COR-L47 (cell line): ENCODE measurements around the gene GAS2L1.

Experiments used
- DNase-seq: peaks from one replicate; lab custom pipeline; 2025; lab: John Stamatoyannopoulos, UW

GAS2L1 gene

DNA sequence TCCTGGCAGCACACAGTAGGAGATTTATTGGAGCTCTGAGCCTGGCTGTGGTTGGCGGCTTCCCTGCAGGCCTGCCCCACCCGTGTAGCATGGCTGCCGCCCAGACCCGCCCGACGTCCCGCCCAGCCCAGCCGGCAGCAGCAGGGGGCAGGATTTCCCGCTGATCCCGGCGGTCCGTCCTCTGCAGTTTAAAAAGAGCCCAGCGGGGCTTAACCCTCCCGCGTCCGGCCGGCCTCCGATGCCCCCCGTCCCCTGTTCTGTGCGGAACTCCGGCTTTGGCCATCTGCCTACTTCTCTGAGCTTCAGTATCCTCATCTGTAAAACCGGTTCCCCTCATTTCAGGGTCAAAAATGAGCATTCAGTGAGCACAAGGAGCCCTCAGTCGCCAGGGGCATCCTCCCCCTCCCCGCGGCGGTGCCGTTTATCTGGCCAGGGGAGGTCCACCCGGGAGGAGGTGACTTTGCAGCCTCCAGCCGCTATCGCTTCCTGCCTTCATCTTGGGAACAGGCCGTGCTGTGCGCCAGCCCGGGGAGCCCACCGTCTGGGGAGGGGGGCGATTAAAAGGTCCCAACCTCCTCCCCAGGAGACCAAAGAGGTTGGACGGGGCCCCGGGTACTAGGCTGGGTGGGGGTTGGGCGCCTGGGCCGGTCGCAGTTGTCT, at the start of gene GAS2L1:
Gene GAS2L1, plus strand, starts transcription at position 476 of the 660 bp plus-strand sequence. CDS start 1,456 bp downstream, outside the sequence.
- DNase-seq: peak; percentile 68

DNA sequence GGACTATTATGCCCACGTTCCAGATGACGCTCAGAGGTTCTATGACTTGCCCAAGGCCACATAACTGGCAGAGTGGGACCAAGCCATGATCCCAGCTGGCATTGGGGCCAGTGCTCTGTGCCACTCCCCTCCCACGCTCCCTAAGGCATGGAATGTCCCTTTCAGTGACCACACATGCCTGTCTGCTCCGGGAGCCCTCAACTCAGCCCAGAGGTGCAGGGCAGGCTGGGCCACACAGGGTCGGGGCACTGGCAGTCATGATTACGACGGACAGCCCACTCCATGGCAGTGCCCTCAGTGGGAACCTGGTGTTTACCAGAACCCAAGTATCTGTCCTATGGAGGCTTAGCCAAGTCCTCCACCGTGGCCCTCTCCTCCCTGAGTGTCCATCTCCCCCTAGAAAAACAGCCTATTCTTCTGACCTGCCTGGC, 48.7 kb upstream of the GAS2L1 start:
- DNase-seq: no peak

DNA sequence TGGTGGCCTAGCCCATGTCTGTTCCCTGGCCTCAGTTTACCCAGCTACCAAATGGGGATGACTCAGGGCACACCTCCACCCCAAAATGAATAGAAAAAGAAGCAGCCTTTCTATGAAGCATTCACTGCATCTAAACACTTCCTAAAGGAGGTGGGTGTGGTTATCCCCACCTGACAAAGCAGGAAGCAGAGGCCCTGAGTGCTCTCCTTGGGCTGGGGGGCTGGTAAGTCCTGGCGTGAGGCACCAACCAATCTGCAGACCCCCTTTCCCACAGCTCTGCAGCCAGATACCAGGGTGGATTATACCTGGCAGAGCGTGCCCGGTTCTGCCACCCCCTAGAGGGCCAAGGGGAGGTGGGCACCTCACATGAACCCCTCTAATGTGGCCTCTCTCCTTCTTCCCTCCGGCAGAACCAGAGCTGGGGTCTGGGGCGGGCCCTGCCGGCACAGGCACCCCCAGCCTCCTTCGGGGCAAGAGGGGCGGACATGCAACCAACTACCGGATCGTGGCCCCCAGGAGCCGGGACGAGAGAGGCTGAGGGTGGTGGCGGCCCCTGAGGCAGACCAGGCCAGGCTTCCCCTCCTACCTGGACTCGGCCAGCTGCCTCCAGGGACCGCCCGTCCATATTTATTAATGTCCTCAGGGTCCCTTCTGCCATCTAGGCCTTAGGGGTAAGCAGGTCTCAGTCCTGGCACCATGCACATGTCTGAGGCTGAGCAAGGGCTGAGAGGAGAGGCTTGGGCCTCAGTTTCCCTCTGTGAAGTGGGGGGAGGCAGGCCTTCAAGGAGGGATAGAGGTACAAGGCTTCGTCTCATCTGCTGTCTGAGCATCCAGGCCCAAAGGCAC, 47.8 kb upstream of the GAS2L1 start:
- no peak for DNase-seq

DNA sequence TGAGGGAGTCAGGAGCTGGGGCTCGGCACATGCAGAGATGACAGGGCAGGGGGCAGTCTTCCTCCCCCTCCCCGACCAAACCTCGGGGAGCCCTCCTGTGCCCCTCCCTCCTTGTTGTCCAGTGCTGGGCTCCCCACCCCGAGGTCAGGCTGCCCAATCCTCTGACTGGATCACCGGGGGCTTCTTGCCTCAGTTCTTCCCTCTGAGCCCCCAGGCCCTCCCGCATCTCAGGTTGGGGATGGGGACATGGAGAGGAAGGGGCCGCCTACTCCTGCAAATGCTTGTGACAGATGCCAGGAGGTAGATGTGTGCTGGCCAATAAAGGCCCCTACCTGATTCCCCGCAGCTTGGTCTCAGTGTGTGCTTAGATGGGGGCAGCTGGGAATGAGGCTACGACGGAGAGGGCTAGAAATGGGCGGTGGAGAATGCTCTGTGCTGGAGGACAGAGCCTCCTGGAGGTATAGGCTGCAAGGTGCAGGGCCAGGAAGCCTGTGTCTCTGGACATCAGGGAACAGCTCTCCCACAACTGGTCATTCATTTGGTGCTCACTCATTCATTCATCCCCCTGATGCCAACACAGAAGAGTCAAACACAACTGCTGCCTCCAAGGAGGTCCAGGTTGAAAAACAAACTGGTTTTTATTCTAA, 47.1 kb upstream of the GAS2L1 start:
- no peak for DNase-seq

DNA sequence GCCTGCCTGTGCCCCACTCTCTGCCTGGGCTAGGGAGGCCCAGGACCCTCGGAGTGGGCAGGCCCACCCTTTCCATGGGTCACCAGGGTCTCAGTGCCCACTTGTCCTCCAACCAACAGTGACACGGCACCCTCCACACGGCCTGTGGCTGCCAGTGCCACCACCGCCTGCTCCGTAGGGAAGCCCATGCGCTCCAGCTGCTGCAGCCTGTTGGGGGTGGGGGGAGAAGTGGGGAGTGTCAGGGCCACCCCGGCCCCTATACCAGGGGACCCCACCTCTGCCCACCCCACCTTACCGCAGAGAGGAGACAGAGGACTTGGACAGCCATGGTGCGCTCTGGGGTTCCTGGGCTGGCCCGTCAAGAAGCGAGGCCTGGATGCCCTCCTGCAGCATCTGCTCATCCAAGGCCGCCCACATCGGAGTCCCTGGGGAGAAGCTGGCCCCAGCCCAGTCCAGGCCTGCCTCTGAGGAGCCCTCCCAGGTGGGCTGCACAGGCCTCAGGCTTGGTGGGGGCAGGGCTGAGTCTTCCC, 46.4 kb upstream of the GAS2L1 start:
- DNase-seq: no peak

DNA sequence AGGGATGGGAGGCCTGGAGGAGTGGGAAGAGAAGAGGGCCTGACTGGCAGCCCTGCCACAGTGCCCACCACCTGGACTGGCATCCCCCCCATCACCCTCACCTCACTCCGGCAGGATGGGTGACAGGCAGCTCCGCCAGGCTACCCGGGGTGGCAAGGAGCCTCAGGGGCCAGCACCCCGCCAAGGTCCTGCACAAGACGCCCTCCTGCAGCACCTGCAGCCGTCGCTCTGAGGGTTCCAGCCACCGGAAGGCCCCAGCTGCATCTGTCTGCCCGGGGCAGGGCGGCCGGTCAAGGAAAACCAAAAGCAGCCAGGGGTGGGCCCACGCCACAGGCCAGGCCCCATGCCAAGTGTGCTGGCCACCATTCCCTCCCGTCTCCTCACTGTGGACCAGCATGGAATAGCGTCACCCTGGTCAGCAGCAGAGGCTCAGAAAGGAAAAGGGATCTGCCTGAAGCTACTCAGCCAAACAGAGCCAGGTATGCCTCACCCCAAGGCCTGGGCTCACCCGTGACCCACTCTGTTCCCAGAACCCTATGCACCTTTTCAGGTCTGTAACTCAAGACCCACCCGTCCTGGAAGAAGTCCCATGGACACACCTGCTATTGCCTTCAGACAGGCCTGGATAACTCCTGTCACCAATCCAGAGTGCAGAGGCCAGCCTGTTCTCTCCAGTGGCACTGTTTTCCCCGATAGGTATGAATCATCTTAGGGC, 45.7 kb upstream of the GAS2L1 start:
- DNase-seq: no peak

DNA sequence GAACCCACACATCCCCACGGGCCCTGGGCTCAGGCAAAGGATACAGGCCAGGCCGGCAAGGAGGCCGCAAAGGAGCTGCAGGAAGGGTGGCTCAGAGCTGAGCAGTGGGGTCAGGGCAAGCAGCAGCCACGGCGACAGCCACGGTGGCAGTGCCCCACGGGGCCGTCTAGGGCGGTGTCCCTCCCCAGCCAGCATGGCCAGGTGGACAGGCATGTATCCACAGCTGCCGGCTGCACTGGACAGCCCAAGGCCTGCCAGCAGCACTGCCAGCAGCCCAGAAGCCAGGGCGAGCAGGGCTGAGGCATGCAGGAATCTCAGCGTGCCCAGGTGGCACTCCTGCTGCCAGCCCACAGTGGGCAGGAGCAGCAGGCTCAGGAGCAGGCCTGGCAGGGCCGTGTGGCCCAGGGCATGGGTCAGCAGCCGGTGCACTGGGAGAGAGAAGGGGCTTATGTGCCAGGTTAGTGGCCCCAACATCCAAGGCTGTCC, 42.6 kb upstream of the GAS2L1 start:
- DNase-seq: no peak

DNA sequence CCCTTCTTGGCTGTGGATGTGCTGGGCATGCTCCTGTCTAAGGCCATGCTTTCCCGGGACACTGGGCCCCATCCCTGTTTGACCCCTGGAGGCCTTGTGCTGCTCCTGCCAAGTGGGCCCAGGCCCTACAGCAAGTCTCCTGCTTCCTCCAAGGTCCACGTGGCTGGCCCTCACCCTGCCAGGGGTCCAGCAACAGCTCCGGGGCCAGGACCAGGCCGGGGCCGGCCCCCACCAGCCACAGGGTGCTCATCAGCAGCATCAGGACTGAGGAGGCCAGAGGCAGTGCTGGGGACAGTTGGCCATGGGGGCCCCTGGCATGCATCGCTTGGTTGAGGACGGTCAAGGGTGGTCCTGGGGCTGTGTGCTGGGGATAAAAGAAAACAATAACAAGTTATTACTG, 41.1 kb upstream of the GAS2L1 start:
- no peak for DNase-seq

DNA sequence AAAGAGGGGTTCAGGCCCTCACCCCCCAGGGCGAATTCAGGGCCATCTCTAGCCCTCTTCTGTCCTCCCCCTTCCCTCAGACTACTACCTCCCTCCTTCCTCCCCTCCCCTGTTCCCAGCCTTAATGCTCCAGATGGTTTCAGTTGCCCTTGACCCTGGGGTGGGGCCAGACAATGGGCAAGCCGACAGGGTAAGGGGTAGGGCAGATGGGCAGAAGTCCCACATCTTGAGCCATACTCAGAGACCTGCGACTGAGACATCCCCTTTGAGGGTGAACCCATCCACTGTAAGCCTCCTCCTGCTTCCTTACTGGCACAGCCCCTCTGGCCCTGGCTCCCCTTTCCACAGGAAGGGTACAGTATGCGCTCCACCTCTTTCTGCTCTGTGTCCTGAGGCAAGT, 40.5 kb upstream of the GAS2L1 start:
- DNase-seq: no peak

DNA sequence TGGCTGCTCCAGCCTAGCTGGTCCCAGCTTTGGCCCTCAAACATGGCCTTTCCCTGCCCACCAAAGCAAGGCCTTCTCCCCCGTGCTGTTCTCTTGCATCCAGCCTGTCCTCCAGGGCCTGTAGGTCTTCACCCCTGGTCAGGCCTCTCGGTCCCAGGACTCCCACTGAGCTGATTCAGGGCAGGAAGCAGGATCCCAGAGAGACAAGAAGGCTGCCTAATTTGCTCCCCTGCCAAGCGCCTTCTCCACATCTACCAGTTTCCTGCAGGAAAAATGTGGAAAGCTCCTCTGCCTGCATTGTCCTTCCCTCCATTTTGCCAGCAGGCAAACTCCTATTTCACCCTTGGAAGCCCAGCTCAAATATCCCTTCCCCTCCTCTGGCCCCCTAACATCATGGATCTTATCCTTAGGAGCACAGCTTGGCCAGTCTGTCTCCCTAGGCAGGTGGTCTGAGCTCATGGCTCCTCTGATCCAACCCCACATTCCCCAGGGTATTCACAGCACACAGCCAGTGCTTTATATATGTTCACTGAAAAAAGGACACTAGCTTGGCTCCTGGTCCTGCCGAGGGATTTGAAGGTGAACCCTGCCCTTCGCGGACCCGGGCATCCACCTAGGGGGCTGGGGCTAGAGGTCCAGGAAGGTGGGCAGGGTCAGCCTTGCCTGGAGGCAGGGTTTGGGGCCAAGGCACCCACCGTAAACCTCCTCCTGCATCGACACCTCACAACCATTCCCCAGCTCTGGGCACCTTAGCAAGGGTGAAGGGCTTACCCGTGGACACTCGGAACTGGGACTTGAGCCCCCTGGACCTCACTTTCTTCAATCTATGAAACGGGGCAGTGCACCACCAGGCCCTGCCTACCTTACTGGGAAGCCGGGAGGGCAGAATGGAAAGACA, 39.6 kb upstream of the GAS2L1 start:
- DNase-seq: no peak

DNA sequence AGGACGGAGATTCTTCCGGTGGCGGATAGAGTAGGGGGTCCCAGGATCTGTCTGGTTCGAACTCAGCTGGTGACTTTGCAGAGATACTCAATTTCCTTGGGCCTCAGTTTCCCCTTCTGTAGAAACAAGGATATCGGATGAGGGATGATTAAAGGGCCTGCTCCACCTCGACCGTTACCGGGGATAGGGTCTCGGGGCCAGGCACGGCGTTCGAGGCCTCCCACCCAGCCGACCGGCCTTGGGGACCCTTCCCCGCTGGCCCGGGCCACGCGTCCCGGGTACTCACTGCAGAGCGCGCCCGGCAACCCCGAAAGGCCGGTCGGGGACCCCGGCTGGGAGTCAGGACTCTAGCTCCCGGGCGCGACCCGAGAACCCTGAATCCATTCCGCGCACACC, 39.0 kb upstream of the GAS2L1 start:
- DNase-seq: no peak

DNA sequence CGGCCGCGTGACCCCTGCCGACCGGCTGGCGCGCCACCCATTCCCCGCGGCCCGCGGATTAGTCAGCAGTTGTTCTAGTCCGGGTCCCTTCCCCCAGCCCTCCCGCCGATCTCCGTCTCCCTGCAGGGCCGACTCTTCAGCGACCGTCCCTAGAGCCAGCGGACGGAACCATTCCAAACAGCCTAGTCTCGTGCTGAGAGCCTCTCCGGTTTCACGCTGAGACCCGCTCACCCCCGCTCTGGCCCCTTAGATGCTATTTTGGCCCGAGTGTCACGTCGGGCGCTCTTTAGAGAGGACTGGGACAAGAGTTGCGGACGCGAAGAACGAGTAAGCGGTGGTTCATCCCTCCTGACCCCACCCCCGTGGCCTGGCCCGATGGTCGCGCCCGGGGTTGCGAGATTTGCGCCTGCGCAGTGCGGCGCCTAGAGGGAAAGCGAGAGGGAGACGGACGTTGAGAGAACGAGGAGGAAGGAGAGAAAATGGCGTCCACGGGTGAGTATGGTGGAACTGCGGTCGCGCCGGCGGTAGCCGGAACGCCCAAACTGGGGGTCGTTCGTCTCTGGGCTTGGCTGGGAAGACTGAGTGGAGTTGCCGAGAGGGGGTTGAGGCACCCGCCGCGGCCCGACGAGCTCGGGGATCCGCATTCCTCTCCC, 38.5 kb upstream of the GAS2L1 start, which contains the start of the genes EWSR1 and RHBDD3:
Gene EWSR1, plus strand, starts transcription at position 411 of the 653 bp plus-strand sequence. Its CDS starts 69 bp downstream, at position 480.
Gene RHBDD3, minus strand, starts transcription at position 124 of the 653 bp plus-strand sequence. CDS start 2,355 bp downstream, outside the sequence.
- DNase-seq: peak; percentile 93

DNA sequence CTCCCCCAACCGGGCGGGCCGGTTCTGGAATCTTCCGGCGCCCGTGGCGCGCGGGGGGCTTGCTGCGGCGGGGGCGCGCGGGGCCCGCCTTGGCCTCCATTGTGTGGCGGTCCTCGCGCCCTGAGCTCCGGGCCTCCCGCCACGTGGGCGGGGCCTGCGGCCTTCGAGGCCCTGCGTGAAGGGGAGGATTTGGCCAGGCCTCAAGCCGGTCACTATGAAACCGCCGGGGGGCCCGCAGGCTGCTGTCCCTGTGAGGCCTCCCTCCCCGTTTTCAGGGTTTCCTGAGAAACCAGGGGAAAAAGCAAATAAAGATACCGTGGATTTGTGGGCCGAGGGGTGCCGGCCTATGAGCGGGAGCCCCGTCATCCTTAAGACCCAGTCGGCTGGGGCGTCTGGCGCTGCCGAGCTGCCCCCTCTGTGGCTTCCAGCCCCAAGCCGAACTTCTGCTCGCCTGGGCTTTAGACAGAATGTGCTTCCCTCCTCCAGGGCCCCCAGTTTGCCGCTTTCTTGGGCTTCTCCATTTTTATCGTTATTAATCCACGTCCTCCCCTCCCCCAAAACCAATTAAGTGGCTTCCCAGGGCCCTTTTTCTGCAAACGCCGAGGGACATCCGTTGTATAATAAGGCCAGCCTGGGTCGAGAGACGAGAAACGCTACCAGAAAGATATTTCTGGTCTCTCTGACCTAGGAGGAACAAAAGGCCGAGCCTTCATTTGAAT, 37.8 kb upstream of the GAS2L1 start:
- DNase-seq: peak; percentile 34

DNA sequence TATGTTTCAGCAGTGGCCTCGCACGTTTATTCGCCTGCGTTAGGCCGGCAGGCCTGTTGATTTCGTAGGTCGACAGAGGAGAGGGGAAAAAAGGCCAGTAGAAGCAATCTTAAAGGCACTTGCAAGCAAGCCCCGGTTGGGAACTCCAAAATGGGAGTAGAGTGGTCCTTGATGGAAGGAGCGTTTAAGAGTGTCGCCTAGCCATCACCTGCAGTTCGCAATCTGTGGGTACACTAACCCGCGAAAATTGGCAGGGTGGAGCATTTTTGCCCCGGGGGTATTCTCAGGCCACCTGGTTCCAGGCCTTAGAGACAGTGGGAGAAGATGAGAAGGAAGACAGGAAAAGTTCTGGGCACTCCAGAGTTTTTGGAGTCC, 37.2 kb upstream of the GAS2L1 start:
- DNase-seq: no peak

DNA sequence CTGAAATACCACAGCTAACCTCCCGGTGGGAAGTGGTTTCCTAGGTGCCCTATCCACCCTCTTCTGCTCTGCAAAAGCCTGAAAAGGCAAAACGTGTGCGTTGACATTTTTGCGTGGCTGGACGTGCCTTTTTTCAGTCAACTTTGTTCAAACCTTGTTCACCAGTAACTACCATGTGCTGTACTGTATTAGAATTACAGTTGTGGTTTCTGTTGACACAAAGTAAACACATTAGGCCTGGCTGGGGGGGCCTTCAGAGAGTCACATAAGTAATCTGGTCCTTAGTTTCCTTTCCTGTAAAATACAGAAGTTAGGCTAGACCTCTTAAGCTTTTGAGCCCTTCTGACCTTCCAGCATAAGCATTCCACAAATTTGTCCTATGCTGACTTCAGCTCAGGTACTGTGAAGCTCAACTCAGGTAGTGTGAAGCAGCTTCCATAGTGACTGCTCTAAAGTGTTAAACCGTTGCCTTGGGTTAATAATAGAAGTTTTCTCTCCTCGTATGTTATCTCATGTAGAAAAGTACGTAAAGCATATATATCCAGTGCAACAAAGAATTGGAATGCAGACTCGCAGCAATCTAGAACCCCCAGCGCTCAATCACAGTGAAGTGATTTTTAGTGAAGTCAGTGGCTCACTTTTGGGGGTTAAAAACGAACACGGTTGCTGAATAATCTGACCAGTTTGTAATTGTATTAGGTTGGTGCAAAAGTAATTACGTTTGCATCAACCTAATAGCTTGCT, 36.5 kb upstream of the GAS2L1 start:
- DNase-seq: no peak

DNA sequence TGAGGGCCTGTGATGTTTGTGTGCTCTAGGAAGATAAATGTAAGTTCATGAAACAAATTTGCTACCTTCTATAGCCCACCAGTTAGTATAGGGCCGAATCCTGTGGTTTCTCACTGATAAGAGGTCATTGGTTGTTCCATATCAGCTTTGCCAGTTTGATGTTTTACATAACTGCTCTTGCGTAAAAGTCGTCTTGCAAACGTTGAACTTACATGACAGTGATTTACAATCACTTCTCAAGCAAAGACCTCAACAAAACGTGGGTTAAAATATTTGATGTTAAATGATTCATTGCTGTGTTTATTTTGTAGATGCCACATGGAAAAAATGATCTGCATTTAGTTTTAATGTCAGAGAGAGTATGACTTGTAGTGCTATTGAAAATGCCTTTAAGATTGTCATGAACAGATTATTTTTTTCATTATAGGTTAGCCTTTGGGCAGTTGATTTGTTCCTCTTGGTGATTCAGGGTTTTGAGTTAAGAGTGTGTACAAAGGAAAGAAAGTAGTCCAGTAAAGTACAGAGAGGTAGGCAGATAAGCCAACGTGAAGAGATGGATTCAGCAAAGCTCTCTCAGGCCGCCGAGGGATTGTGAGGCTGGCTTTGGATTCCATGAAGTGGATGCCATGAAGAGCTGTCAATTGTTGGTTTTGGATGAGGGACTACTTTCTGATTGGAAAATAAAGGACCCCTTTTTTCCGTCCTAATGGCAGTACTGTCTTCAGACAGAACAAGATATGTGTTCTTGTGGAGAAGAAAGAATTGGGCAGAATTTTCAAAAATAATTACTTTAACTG, 35.8 kb upstream of the GAS2L1 start:
- no peak for DNase-seq

DNA sequence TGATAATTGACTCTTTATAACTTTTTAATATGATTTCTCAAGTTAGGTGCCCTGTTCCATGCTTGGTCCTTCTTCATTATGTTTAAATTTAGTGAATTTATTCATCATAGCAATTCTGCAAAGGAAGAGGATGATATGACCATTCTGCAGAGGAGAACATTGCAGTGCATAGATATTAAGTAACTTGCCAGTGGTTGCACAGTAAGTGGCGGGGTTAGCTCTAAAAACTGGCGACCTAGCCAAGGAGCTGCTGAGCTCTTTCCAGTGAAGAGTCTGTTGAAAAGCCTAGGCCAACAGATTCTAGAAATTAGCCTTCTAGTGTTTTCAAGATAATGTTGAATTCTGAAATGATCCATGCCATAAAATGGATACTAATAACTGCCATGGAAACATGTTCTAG, 33.8 kb upstream of the GAS2L1 start:
- no peak for DNase-seq

DNA sequence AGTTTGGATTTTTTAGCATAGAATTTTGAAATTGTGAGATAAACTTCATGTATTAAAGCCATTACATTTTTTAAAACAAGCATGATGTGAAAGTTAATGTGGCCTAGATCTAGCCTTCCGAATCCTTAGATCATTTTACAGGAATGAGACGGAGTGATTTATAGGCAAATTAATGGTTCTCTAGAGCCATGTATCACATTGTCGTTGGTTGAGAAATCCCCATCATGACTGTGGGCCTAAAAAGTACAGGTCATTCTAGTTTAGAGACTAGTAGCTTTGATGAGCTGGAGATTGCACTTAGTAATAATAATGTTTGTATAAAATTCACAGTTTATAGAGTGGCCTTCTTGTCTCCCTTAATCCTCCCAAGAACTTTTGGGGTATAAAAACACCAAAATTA, 31.3 kb upstream of the GAS2L1 start:
- DNase-seq: no peak
